Neural cell (in vitro differentiated cells): ENCODE measurements around the gene HOXC10. TPM values are rescaled to one million over a fixed set of nuclear protein-coding genes. Genes with fewer than 3 reads are reported as not detected.

Source experiments
- H2AFZ ChIP-seq: fragments of 200-600, 300-800 bp; sonication (generic), shearing (Covaris generic); 2 replicates; pipeline ENCODE4 v1.6.0; 2014; ENCODE audit warnings: low read depth, mild to moderate bottlenecking, antibody characterized with exemption, low read length, moderate library complexity
- H3F3A ChIP-seq: fragments of 200-600 bp; shearing (Covaris generic); 2 replicates; pipeline ENCODE4 v1.6.1; 2016; ENCODE audit warnings: mild to moderate bottlenecking, moderate library complexity, mixed read lengths, antibody characterized with exemption, low read length; ENCODE audit not compliant: insufficient read depth, poor library complexity, severe bottlenecking
- H3K27ac ChIP-seq: fragments of 200-600, 300-800 bp; sonication (generic), shearing (Covaris generic); 2 replicates; pipeline ENCODE4 v1.5.1; 2014; ENCODE audit warnings: mild to moderate bottlenecking, low read length, moderate library complexity
- H3K27me3 ChIP-seq: fragments of 300-800, 200-600 bp; sonication (generic), shearing (Covaris generic); 2 replicates; pipeline ENCODE4 v1.6.0; 2014; ENCODE audit warnings: mild to moderate bottlenecking, low read depth, low read length, moderate library complexity; ENCODE audit not compliant: insufficient read depth
- H3K36me3 ChIP-seq: fragments of 300-800, 200-600 bp; sonication (generic), shearing (Covaris generic); 2 replicates; pipeline ENCODE4 v1.5.1; 2014; ENCODE audit warnings: mild to moderate bottlenecking, antibody characterized with exemption, low read length, moderate library complexity; ENCODE audit not compliant: insufficient read depth
- H3K4me2 ChIP-seq: fragments of 300-800, 200-600 bp; sonication (generic), shearing (Covaris generic); 2 replicates; pipeline ENCODE4 v1.6.0; 2014; ENCODE audit warnings: mild to moderate bottlenecking, low read length
- H3K4me3 ChIP-seq: fragments of 300-800, 200-600 bp; sonication (generic), shearing (Covaris generic); 2 replicates; pipeline ENCODE4 v1.5.1; 2014; ENCODE audit warnings: mild to moderate bottlenecking, low read length, moderate library complexity
- H3K79me2 ChIP-seq: fragments of 200-600 bp; shearing (Covaris generic); replicated peaks from 2 replicates; pipeline ENCODE4 v1.6.0; 2014; ENCODE audit warnings: mild to moderate bottlenecking, low read length, moderate library complexity; ENCODE audit not compliant: insufficient read depth
- H3K9ac ChIP-seq: fragments of 300-800, 200-600 bp; sonication (generic), shearing (Covaris generic); 2 replicates; pipeline ENCODE4 v1.6.1; 2016; ENCODE audit warnings: mild to moderate bottlenecking, low read length, mixed read lengths
- H3K9me2 ChIP-seq: fragments of 200-600 bp; shearing (Covaris generic); 2 replicates; pipeline ENCODE4 v1.6.1; 2016; ENCODE audit warnings: mild to moderate bottlenecking, low read length, mixed read lengths; ENCODE audit not compliant: insufficient read depth
- H3K9me3 ChIP-seq: fragments of 200-600, 300-800 bp; sonication (generic), shearing (Covaris generic); 2 replicates; pipeline ENCODE4 v1.6.1; 2016; ENCODE audit warnings: mild to moderate bottlenecking, mixed run types, low read length, moderate library complexity, mixed read lengths
- H4K20me1 ChIP-seq: fragments of 200-600 bp; shearing (Covaris generic); 2 replicates; pipeline ENCODE4 v1.6.1; 2016; ENCODE audit warnings: mild to moderate bottlenecking, mixed run types; ENCODE audit not compliant: insufficient read depth
- CTCF ChIP-seq: fragments of 450-650 bp; IDR thresholded peaks from 2 replicates; pipeline ENCODE4 v1.5.1; 2014; ENCODE audit warnings: antibody characterized with exemption, mild to moderate bottlenecking, moderate library complexity; ENCODE audit not compliant: poor library complexity, severe bottlenecking
- EP300 ChIP-seq: fragments of 450-650 bp; conservative IDR thresholded peaks from 2 replicates; pipeline ENCODE4 v1.6.1; 2014; ENCODE audit warnings: antibody characterized with exemption, mild to moderate bottlenecking, moderate library complexity; ENCODE audit not compliant: poor library complexity, severe bottlenecking
- EZH2 ChIP-seq: fragments of 200-600, 300-800 bp; shearing (Covaris generic), sonication (generic); IDR thresholded peaks from 2 replicates; pipeline ENCODE4 v1.6.1; 2014; ENCODE audit warnings: antibody characterized with exemption, low read length, borderline replicate concordance, mild to moderate bottlenecking; ENCODE audit not compliant: insufficient read depth, poor library complexity, severe bottlenecking
- MXI1 ChIP-seq: fragments of 450-650 bp; conservative IDR thresholded peaks from 2 replicates; pipeline ENCODE4 v1.6.1; 2014; ENCODE audit warnings: antibody characterized with exemption, mild to moderate bottlenecking; ENCODE audit not compliant: poor library complexity, severe bottlenecking
- RAD21 ChIP-seq: fragments of 450-650 bp; conservative IDR thresholded peaks from 2 replicates; pipeline ENCODE4 v1.6.1; 2014; ENCODE audit warnings: antibody characterized with exemption, mild to moderate bottlenecking, moderate library complexity
- SMC3 ChIP-seq: fragments of 450-650 bp; conservative IDR thresholded peaks from 2 replicates; pipeline ENCODE4 v1.6.1; 2014; ENCODE audit warnings: antibody characterized with exemption, mild to moderate bottlenecking, moderate library complexity; ENCODE audit not compliant: poor library complexity
- TAF1 ChIP-seq: IDR thresholded peaks from 2 replicates; pipeline ENCODE4 v1.6.1; 2012; ENCODE audit warnings: low read depth
- polyA plus RNA-seq: library from polyadenylated mRNA; depleted of rRNA; stranded (reverse); fragments of >200 nt; gene quantifications from 2 replicates; pipeline ENCODE4 v1.2.3, GENCODE V29; 2014
- TF ChIP-seq, protein P1 (sequence below): IDR thresholded peaks from 2 replicates; pipeline ENCODE4 v1.6.1; 2012; ENCODE audit warnings: borderline replicate concordance

HOXC10 gene
- polyA plus RNA-seq, 1 donor from 2014 or later: not detected

GRCh38 chr12:54016478-54016964 lies 31.6 kb downstream of the HOXC10 start:
- peaks cover 98% of the 10 kb centered on the region for H3K27me3 ChIP-seq
- no peak overlapping the region for H3K27ac ChIP-seq
- no peak overlapping the region for H3K9ac ChIP-seq
- H3K9me2 ChIP-seq: no peaks in the 10 kb centered on the region
- no peak overlapping the region for H3K4me3 ChIP-seq
- no peaks in the 10 kb centered on the region for H3K9me3 ChIP-seq
- TF ChIP-seq, protein P1, sequence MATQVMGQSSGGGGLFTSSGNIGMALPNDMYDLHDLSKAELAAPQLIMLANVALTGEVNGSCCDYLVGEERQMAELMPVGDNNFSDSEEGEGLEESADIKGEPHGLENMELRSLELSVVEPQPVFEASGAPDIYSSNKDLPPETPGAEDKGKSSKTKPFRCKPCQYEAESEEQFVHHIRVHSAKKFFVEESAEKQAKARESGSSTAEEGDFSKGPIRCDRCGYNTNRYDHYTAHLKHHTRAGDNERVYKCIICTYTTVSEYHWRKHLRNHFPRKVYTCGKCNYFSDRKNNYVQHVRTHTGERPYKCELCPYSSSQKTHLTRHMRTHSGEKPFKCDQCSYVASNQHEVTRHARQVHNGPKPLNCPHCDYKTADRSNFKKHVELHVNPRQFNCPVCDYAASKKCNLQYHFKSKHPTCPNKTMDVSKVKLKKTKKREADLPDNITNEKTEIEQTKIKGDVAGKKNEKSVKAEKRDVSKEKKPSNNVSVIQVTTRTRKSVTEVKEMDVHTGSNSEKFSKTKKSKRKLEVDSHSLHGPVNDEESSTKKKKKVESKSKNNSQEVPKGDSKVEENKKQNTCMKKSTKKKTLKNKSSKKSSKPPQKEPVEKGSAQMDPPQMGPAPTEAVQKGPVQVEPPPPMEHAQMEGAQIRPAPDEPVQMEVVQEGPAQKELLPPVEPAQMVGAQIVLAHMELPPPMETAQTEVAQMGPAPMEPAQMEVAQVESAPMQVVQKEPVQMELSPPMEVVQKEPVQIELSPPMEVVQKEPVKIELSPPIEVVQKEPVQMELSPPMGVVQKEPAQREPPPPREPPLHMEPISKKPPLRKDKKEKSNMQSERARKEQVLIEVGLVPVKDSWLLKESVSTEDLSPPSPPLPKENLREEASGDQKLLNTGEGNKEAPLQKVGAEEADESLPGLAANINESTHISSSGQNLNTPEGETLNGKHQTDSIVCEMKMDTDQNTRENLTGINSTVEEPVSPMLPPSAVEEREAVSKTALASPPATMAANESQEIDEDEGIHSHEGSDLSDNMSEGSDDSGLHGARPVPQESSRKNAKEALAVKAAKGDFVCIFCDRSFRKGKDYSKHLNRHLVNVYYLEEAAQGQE: no peak
- TF ChIP-seq MXI1 (no peak), SMC3 (no peak), RAD21 (no peak), CTCF (no peak), TAF1 (no peak), EP300 (no peak), EZH2 (no peak)
- H3K4me2 ChIP-seq: no peak overlapping the region
- H3F3A ChIP-seq: no peaks in the 10 kb centered on the region
- H2AFZ ChIP-seq: no peak overlapping the region
- H4K20me1 ChIP-seq: no peaks in the 10 kb centered on the region
- H3K79me2 ChIP-seq: no peaks in the 10 kb centered on the region
- H3K36me3 ChIP-seq: no peaks in the 10 kb centered on the region

- H3K36me3 ChIP-seq: no peaks in the 10 kb centered on the region
- H3K9me3 ChIP-seq: no peaks in the 10 kb centered on the region
- H4K20me1 ChIP-seq: no peaks in the 10 kb centered on the region
- no peaks in the 10 kb centered on the region for H3K9me2 ChIP-seq
- H3K9ac ChIP-seq: no peak overlapping the region
- peak overlapping the region; percentile 62 for H3K4me3 ChIP-seq
- H3K27me3 ChIP-seq: peaks cover 98% of the 10 kb centered on the region
- TF ChIP-seq MXI1: no peak
- TF ChIP-seq CTCF: no peak
- no peak for TF ChIP-seq EP300
- no peak for TF ChIP-seq RAD21
- no peaks in the 10 kb centered on the region for H3F3A ChIP-seq
- no peak overlapping the region for H3K27ac ChIP-seq
- no peak overlapping the region for H3K4me2 ChIP-seq
- H2AFZ ChIP-seq: no peak overlapping the region
- no peaks in the 10 kb centered on the region for H3K79me2 ChIP-seq
Observed at GRCh38 chr12:54017027-54017788, 32.3 kb downstream of the HOXC10 start.
